Colon (tissue), 2 donors: Measurements from ENCODE around the gene ABCA3.
"Not testable (repeated sequence)": the region's sequence is repeated elsewhere in the genome, so short reads cannot be mapped to it uniquely, and the experiment has no call there.

Experiments
- FAIRE-seq: peaks from 2 replicates; lab custom pipeline; 2012; peaks lifted over from hg19 to GRCh38; lab: Jason Lieb, UNC
- donor health status: control.
- donor health status: control.

The ABCA3 gene

GRCh38 chr16:2278956-2279800, 61.4 kb downstream of the ABCA3 start:
- no peak for FAIRE-seq

DNA sequence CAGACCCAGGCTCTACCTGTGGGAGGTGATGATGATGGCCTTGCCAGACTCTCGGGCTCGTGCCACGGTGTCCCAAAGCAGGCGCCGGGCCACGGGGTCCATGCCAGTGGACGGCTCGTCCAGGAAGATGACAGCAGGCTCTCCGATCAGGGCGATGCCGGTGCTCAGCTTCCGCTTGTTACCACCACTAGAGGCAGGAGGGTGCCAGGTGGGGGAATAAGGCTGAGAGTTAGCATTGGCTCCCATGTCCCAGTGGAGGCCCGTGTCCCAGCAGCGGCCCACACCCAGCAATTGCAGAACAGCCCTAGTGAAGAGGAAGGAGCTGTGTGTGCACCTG, 62.3 kb downstream of the ABCA3 start:
- no peak for FAIRE-seq

- no peak for FAIRE-seq
These were observed 62.9 kb downstream of the ABCA3 start for GRCh38 chr16:2277466-2278271.

DNA sequence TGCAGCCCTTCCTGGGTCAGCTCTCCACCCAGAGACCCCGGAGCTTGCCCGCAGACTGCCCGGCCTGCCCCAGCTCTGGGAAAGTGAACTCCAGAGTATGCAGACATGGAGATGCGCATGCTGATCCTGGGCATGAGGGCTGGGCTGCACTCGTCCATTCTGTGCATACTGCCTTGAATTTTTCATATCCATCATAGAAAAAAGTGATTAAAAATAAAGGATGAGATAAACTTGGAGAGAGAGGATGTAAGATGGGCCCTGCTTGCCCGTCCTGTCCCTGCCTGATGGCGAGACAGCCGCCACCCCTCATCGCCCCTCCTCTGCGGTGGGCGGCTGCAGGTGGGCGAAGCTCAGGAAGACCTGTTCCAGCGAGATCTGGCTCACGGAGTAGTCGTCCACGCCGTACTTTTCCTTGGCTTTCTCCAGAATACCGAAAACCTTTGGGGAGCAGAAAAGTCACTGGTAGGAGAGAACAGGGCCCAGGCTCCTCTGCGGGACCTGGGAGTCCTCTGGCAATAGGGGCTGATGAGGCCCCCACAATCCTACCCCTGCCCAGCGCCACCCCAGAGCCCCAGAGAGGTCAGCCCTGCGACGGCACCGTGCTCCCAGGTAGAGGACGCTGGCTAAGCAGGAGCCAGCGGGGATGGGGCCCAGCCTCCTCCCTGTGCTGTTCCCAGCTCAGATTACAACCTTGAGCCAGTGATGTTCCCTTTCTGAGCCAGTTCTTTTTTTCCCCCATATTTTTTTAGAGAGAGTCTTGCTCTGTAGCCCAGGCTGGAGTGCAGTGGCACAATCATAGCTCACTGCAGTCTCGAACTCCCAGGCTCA, 63.9 kb downstream of the ABCA3 start:
- no peak for FAIRE-seq

DNA sequence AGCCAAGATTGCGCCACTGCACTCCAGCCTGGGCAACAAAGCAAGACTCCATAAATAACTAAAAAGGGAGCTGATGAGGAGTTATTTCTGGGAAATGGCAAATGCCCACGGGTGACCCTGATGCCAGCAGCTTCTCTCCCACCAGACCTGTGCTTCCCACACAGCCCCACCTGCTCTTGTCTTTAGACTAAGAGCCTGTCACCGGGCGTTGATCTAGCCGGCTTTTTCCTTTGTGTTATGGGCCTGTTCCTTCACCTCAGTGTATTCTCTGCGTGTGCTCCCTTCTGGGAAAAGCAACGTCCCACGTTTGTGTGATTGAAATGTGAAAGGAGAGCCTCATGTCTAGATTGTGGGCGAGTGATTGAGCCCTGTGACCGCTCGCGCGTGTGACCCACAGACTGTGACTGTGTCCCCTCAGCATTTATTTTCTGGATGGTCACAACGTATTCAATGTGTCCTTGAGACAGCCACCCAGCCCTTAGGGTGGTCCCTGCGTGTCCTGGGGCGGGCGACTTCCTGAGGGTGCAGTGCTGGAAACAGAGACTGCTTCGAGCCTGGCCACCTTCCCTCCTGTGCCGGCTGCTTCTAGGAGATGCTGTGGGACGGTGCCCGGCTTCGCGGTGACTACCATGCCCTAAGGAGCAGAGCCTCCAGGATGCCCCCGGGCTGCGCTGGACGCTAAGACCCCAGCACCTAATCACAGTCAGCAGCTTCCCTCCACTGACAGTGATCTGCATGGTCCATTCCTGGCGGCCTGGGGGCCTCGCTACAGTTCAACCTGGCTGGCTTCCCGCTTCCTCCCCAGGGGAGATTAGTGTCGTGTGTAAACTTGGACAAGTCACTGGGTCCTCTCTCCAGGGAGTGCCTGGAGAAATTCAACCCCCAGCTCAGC, 64.8 kb downstream of the ABCA3 start:
- FAIRE-seq = no peak

DNA sequence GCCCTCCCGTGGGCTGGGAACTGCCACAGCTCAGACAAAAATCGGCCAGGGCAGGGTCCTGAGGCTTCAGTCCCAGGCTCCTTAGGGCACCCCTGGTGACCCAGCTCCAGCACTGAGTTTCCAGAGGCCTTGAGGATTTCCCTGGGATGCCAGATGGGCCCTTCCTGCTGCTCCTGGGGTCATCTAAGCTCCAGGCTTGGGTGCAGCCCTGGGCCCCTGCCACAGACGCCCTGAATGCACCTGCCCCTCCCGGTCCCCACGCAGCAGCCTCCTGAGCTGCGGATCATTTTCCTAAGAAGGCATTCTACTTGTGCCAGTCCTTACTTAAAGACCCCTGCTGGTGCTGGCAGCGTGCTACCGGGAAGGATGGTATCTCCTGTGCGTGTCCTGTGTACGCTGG, 66.6 kb downstream of the ABCA3 start:
- no peak for FAIRE-seq

GRCh38 chr16:2273484-2273883, 67.0 kb downstream of the ABCA3 start:
- no peak for FAIRE-seq

GRCh38 chr16:2271848-2272461, 68.6 kb downstream of the ABCA3 start:
- no peak for FAIRE-seq

- no peak for FAIRE-seq
These were observed 69.7 kb downstream of the ABCA3 start for GRCh38 chr16:2270588-2271470.

DNA sequence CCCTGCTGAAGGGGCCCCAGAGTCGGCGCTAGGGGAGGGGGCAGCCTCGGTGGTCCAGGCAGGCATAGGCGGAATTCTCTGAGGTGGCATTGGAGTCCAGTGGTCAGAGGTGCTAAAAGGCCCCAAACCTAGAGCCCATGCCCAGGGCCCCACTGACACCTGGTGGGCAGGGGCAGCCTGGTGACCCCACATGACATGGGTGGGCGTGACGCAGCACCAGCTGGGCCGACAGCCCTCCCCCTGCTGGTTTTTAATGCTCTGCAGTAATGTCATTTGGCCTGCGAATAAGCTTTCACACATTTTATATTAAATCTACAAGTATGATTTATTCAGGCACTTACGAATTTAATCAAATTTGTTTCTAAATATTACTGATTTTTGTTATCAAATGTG, 70.5 kb downstream of the ABCA3 start:
- FAIRE-seq = no peak

GRCh38 chr16:2267913-2268666, 72.4 kb downstream of the ABCA3 start, which contains the start of gene RNPS1:
TSS of gene RNPS1 (minus strand) at chr16:2268126. CDS start at chr16:2264643, 3,483 bp downstream.
- no peak for FAIRE-seq

DNA sequence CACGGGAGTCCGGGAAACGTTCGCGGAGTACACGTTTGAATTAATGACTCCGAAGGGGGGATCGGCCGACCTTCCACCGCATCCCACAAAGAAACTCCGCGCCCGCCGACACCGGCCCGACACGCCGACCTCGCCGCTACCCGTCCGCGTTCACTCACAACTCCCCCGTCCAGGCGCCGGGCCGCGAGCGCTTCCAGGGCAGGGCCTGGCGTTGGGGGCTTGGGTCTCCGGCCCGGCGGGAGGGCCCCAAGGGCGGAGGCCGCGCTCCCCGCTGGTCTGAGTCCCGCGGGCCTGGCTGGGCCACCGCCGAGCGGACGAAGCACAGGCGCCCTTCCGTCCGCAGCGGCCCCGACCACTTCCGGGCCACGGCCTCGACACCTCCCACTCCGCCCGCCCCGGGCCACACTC, 73.0 kb downstream of the ABCA3 start:
- FAIRE-seq = not testable (repeated sequence)

DNA sequence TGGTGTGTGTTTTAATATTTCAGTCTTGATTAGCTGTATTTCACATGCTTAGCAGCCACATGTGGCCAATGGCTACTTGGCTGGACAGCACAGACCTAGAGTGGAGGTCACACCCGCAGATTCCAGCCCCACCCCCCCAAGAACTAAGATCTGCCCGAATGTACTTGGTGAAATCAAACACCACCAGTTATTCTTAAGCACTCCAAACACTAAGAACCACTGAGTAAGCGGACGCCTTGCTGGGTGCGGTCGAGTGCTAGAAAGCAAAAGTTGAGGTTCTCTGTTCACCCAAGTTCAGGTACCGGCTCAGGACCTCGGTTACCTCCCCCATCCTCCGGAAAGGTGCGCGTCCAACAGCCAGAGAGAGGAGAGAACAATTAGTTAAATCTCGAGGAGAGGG, 73.6 kb downstream of the ABCA3 start:
- FAIRE-seq = not testable (repeated sequence)

DNA sequence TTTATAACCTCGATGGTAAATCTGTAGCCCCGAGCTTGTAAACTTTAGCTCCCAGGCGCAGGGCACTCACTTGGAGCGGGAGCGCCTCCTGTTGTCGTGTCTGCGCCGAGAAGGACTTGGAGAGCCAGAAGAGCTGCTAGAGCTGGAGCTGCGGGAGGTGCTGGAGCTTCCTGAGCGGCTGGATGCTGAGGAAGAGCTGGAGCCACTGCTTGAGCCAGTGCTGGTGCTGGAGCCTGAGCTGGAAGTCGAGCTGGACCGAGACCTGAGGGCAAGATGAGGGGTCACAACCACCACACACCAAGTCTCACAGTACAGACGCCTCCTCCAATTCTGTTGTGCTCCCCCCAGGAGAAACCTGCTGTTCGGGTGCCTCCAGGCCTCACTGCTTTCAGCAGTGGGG, 77.5 kb downstream of the ABCA3 start:
- not testable (repeated sequence) for FAIRE-seq

- FAIRE-seq = no peak
These were observed 80.3 kb downstream of the ABCA3 start for GRCh38 chr16:2260250-2260649.

DNA sequence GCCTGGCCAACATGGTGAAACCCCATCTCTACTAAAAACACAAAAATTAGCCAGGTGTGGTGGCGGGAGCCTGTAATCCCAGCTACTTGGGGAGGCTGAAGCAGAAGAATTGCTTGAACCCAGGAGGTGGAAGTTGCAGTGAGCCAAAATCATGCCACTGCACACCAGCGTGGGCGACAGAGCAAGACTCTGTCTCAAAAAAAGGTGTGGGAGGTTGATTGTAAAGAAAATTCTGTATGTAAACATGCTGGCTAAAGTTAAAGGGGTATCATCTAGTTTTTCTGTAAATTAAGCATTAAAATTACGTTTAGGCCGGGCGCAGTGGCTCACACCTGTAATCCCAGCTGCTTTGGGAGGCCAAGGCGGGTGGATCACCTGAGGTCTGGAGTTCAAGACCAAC, 82.0 kb downstream of the ABCA3 start:
- not testable (repeated sequence) for FAIRE-seq

- no peak for FAIRE-seq
These were observed 82.8 kb downstream of the ABCA3 start for GRCh38 chr16:2257726-2258125.

- FAIRE-seq = no peak
These were observed 83.9 kb downstream of the ABCA3 start for GRCh38 chr16:2256531-2257140.

- no peak for FAIRE-seq
These were observed 87.2 kb downstream of the ABCA3 start for GRCh38 chr16:2253293-2253692.
